ENCODE data around the gene PRKAR1B. TPM values are rescaled to one million over a fixed set of nuclear protein-coding genes. Genes with fewer than 3 reads are reported as not detected.

PRKAR1B gene
- total RNA-seq, 1 experiment from 2014 or later = 14.1 TPM

DNA sequence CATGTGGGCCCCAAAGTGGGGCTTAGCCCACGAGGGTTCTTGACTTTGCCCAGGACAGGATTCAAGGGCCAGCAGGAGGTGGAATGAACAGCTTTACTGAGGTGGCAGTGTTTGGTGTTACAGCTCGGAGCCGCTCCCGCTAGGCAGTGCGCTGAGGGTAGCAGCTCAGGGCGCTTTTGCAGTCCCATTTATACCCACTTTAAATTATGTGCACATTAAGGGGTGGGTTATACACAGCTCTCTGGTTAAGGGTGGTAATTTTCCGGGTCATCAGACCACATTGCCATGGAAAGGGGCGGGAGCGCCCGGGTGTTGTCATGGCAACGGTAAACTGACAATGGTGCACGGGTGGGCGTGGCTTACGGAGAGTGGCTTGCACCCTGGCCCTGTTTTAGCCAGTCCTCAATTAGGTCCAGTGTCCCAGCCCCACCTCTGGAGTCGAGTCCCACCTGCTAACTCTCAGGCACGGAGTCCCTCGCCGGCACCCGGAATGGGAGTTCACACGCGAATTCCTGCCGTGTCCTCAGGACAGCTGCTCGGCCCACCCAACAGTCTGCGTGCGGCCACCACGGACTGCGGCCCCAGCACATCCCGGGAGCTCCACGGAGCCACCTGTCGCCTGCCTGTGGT lies 149.2 kb downstream of the PRKAR1B start:
- ChIA-PET POLR2A (no interaction called here), RAD21 (ENCODE audit: low non-redundant PET in 1 of 2, low total read pairs in 2 of 2, uncharacterized antibody in 2 of 2, unreplicated experiment in 2 of 2) (no interaction called here), CTCF (no interaction called here)
- Histone ChIP-seq H3K9me3 (ENCODE audit: control insufficient read depth in 1 of 2, insufficient read depth in 1 of 2, low read depth in 1 of 2, low read length in 2 of 2) (no peaks in the 10 kb centered on the region), H3K27me3 (ENCODE audit: insufficient read depth, low read length) (no peaks in the 10 kb centered on the region), H3K79me2 (ENCODE audit: insufficient read depth, low read length) (no peaks in the 10 kb centered on the region), H3K9me2 (ENCODE audit: insufficient read depth) (no peaks in the 10 kb centered on the region), H3K4me2 (ENCODE audit: low read length) (no peak overlapping the region), H3K36me3 (ENCODE audit: control insufficient read depth in 1 of 2, insufficient read depth in 2 of 2, low read length in 2 of 2) (no peaks in the 10 kb centered on the region), H2AFZ (ENCODE audit: low read depth, low read length, poor library complexity, severe bottlenecking) (no peak overlapping the region), H3K4me1 (ENCODE audit: control insufficient read depth in 1 of 2, insufficient read depth in 2 of 2, low read length in 2 of 2) (no peaks in the 10 kb centered on the region), H3K9ac (ENCODE audit: low read length) (no peak overlapping the region), H3K27ac (ENCODE audit: low read depth, low read length) (no peak overlapping the region), H4K20me1 (ENCODE audit: insufficient read depth) (no peaks in the 10 kb centered on the region), H3K4me3 (replicated peaks in 1 of 2; ENCODE audit: low read depth in 1 of 2, low read length in 2 of 2) (no peak overlapping the region)
- BruUV-seq (replicated peaks) = no TSS peak
- ATAC-seq (no peak; the same call in 1 of the 2 replicates), DNase-seq (ENCODE audit: low read depth, low spot score) (no peak)
- intact Hi-C loops (cut with micrococcal nuclease) = no loop called here
- TF ChIP-seq ZNF274 (IDR thresholded peaks at IDR 0.05; ENCODE audit: low read depth, low read length) = no peak
- TF ChIP-seq JUND (IDR thresholded peaks at IDR 0.05) = no peak
- TF ChIP-seq, protein P1, sequence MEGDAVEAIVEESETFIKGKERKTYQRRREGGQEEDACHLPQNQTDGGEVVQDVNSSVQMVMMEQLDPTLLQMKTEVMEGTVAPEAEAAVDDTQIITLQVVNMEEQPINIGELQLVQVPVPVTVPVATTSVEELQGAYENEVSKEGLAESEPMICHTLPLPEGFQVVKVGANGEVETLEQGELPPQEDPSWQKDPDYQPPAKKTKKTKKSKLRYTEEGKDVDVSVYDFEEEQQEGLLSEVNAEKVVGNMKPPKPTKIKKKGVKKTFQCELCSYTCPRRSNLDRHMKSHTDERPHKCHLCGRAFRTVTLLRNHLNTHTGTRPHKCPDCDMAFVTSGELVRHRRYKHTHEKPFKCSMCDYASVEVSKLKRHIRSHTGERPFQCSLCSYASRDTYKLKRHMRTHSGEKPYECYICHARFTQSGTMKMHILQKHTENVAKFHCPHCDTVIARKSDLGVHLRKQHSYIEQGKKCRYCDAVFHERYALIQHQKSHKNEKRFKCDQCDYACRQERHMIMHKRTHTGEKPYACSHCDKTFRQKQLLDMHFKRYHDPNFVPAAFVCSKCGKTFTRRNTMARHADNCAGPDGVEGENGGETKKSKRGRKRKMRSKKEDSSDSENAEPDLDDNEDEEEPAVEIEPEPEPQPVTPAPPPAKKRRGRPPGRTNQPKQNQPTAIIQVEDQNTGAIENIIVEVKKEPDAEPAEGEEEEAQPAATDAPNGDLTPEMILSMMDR (IDR thresholded peaks at IDR 0.05 in 2 of 3, conservative IDR thresholded peaks at IDR 0.05 in 1 of 3; ENCODE audit: borderline replicate concordance in 1 of 3, insufficient read depth in 1 of 3, low read depth in 2 of 3, low read length in 2 of 3) = no peak
- TF ChIP-seq SRF (IDR thresholded peaks at IDR 0.05; ENCODE audit: low read depth) = no peak

DNA sequence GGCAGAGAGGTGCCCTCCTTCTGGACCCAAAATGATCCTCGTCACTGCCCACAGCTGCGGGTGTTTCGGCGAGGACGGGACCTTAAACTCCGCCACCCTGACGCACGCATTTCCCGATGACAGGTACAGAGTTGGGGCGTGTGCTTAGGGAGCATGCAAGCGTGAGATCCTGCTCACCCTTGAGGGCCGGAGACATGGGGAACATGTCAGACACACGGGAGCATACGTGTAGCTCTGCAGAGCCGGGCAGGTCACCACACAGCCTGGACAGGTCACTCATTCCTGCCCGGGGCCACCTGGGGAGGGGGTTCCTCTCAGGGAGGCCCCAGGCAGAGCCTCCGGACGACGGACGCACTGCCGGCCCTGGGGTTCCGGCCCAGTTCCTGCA lies 149.8 kb downstream of the PRKAR1B start:
- ChIA-PET POLR2A (no interaction called here), CTCF (no interaction called here), RAD21 (ENCODE audit: low non-redundant PET in 1 of 2, low total read pairs in 2 of 2, uncharacterized antibody in 2 of 2, unreplicated experiment in 2 of 2) (no interaction called here)
- ATAC-seq = no peak
- DNase-seq (ENCODE audit: low read depth, low spot score) = no peak
- H4K20me1 ChIP-seq (ENCODE audit: insufficient read depth) = no peaks in the 10 kb centered on the region
- H3K9me3 ChIP-seq (ENCODE audit: control insufficient read depth in 1 of 2, insufficient read depth in 1 of 2, low read depth in 1 of 2, low read length in 2 of 2) = no peaks in the 10 kb centered on the region
- H3K4me3 ChIP-seq (replicated peaks in 1 of 2; ENCODE audit: low read depth in 1 of 2, low read length in 2 of 2) = no peak overlapping the region
- H3K27me3 ChIP-seq (ENCODE audit: insufficient read depth, low read length) = no peaks in the 10 kb centered on the region
- H3K4me1 ChIP-seq (ENCODE audit: control insufficient read depth in 1 of 2, insufficient read depth in 2 of 2, low read length in 2 of 2) = no peaks in the 10 kb centered on the region
- H3K9ac ChIP-seq (ENCODE audit: low read length) = no peak overlapping the region
- H3K4me2 ChIP-seq (ENCODE audit: low read length) = no peak overlapping the region
- H3K36me3 ChIP-seq (ENCODE audit: control insufficient read depth in 1 of 2, insufficient read depth in 2 of 2, low read length in 2 of 2) = no peaks in the 10 kb centered on the region
- H3K9me2 ChIP-seq (ENCODE audit: insufficient read depth) = no peaks in the 10 kb centered on the region
- no peak overlapping the region for H3K27ac ChIP-seq (ENCODE audit: low read depth, low read length)
- intact Hi-C loops (cut with micrococcal nuclease) = no loop called here
- H3K79me2 ChIP-seq (ENCODE audit: insufficient read depth, low read length) = no peaks in the 10 kb centered on the region
- H2AFZ ChIP-seq (ENCODE audit: low read depth, low read length, poor library complexity, severe bottlenecking) = no peak overlapping the region
- BruUV-seq (replicated peaks) = no TSS peak
- TF ChIP-seq EZH2phosphoT487 (IDR thresholded peaks at IDR 0.05; ENCODE audit: borderline replicate concordance) (no peak), POLR2AphosphoS5 (IDR thresholded peaks at IDR 0.05; ENCODE audit: low read depth, low read length) (no peak), POLR2A (IDR thresholded peaks at IDR 0.05; ENCODE audit: borderline replicate concordance, extremely low read depth, insufficient read depth, insufficient read length) (no peak), EZH2 (IDR thresholded peaks at IDR 0.05) (no peak), YY1 (IDR thresholded peaks at IDR 0.05; ENCODE audit: extremely low read depth, insufficient replicate concordance, low read depth, low read length) (no peak), CEBPB (IDR thresholded peaks at IDR 0.05; ENCODE audit: low read depth) (no peak), EGR1 (IDR thresholded peaks at IDR 0.05; ENCODE audit: low read depth) (no peak), RAD21 (IDR thresholded peaks at IDR 0.05; ENCODE audit: low read depth) (no peak), MAX (IDR thresholded peaks at IDR 0.05) (no peak), CBX3 (IDR thresholded peaks at IDR 0.05; ENCODE audit: low read depth) (no peak), ZNF274 (IDR thresholded peaks at IDR 0.05; ENCODE audit: low read depth, low read length) (no peak), SRF (IDR thresholded peaks at IDR 0.05; ENCODE audit: low read depth) (no peak), ZBTB33 (IDR thresholded peaks at IDR 0.05; ENCODE audit: extremely low read depth, insufficient replicate concordance, low read length) (no peak), ZFX (IDR thresholded peaks at IDR 0.05) (no peak)

Data from HCT116 (cell line).